Gastroesophageal sphincter (tissue), 4 donors: ENCODE results near the gene PALB2. TPM values are rescaled to one million over a fixed set of nuclear protein-coding genes. Genes with fewer than 3 reads are reported as not detected.

Experiments
- ATAC-seq: fragments of 150-250 bp; one replicate; pipeline ENCODE4 v1.9.1; 2016; ENCODE audit warnings: mild to moderate bottlenecking, moderate library complexity
- H3K27ac ChIP-seq, 4 donors: fragments of 200-600 bp; sonication (generic) in 3 of 4; 1 replicate in 3 of 4; 2 replicates in 1 of 4; pipeline ENCODE4 v1.5.1; 2016 to 2019
- H3K27me3 ChIP-seq: fragments of 200-600 bp; sonication (generic); one replicate; pipeline ENCODE4 v1.5.1; 2019
- H3K36me3 ChIP-seq, 2 donors: fragments of 200-600 bp; sonication (generic); one replicate each; pipeline ENCODE4 v1.5.1; 2019; ENCODE audit warnings: control low read depth in 1 of 2
- H3K4me1 ChIP-seq, 3 donors: fragments of 200-600 bp; sonication (generic); 1 replicate in 2 of 3; 2 replicates in 1 of 3; pipeline ENCODE4 v1.5.1; 2016 to 2019; ENCODE audit warnings: control low read depth in 2 of 3
- H3K4me3 ChIP-seq, 2 donors: fragments of 200-600 bp; sonication (generic); one replicate each; pipeline ENCODE4 v1.5.1; 2019; ENCODE audit warnings: mild to moderate bottlenecking in 1 of 2, moderate library complexity in 1 of 2
- H3K9me3 ChIP-seq, 3 donors: fragments of 200-600 bp; sonication (generic); one replicate each; pipeline ENCODE4 v1.5.1; 2017 to 2019; ENCODE audit warnings: control low read depth in 2 of 3
- CTCF ChIP-seq, 4 experiments: fragments of 200-600 bp in 2 of 4; fragments of 450-650 bp in 2 of 4; sonication (generic) in 1 of 4; IDR thresholded peaks; one replicate each; pipeline ENCODE4 v1.5.1; 2017 to 2019; ENCODE audit warnings: antibody characterized with exemption in 4 of 4, mild to moderate bottlenecking in 2 of 4, moderate library complexity in 2 of 4
- EP300 ChIP-seq: sonication (generic); formaldehyde crosslinking; IDR thresholded peaks from one replicate; pipeline ENCODE4 v1.6.1; 2017; ENCODE audit warnings: antibody characterized with exemption, mild to moderate bottlenecking
- POLR2A ChIP-seq, 2 donors: fragments of 450-650 bp; IDR thresholded peaks; one replicate each; pipeline ENCODE4 v1.6.1; 2017; ENCODE audit warnings: antibody characterized with exemption in 2 of 2, mild to moderate bottlenecking in 2 of 2, moderate library complexity in 1 of 2
- POLR2AphosphoS5 ChIP-seq: sonication (generic); formaldehyde crosslinking; IDR thresholded peaks from one replicate; pipeline ENCODE4 v1.6.1; 2017; ENCODE audit warnings: antibody characterized with exemption
- WGBS, 2 donors: methylation state at CpG; one replicate each; pipeline ENCODE4 v1.1.5; 2018; ENCODE audit warnings: low coverage in 1 of 2; 5-methylcytosine and 5-hydroxymethylcytosine counted together
- total RNA-seq, 4 donors: library from RNA; depleted of rRNA; stranded (reverse); fragments of >200 nt; gene quantifications; one replicate each; pipeline ENCODE4 v1.1.0, GENCODE V29; 2016

Gene PALB2
- total RNA-seq, 4 donors from 2014 or later = 8.5 to 11.1 (median 9.7) TPM

GRCh38 chr16:23609929-23610328 lies 31.2 kb downstream of the PALB2 start:
- Histone ChIP-seq H3K9me3 (no peaks in the 10 kb centered on the region), H3K27ac (no peak overlapping the region), H3K4me3 (no peak overlapping the region), H3K4me1 (no peaks in the 10 kb centered on the region), H3K36me3 (peaks cover 0 to 95% of the 10 kb centered on the region in 2 donors), H3K27me3 (no peaks in the 10 kb centered on the region)
- TF ChIP-seq CTCF (IDR thresholded peaks at IDR 0.05) (no peak), POLR2AphosphoS5 (no peak), EP300 (no peak), POLR2A (IDR thresholded peaks at IDR 0.05) (no peak)
- WGBS, 2 donors = 100% methylated on average over 1 of the region's 1 CpG
- no peak for ATAC-seq

- no peak for ATAC-seq
- WGBS, 2 donors = 59 to 65% methylated on average over 4 of the region's 4 CpGs
- H3K36me3 ChIP-seq = peaks cover 0 to 100% of the 10 kb centered on the region in 2 donors
Observed at GRCh38 chr16:23608194-23608593, 32.9 kb downstream of the PALB2 start.

GRCh38 chr16:23607726-23608125 lies 33.4 kb downstream of the PALB2 start:
- ATAC-seq = no peak
- H3K9me3 ChIP-seq = no peaks in the 10 kb centered on the region
- H3K27me3 ChIP-seq = no peaks in the 10 kb centered on the region
- H3K27ac ChIP-seq = no peak overlapping the region
- no peak overlapping the region for H3K4me3 ChIP-seq
- TF ChIP-seq POLR2A (IDR thresholded peaks at IDR 0.05) = no peak
- no peak for TF ChIP-seq CTCF (IDR thresholded peaks at IDR 0.05)
- TF ChIP-seq EP300 = no peak
- no peak for TF ChIP-seq POLR2AphosphoS5
- 63% methylated on average over 4 of the region's 6 CpGs; no CpG with 5 or more reads in 1 of the 2 donors for WGBS, 2 donors
- H3K4me1 ChIP-seq = no peaks in the 10 kb centered on the region
- peaks cover 0 to 100% of the 10 kb centered on the region in 2 donors for H3K36me3 ChIP-seq

More at GRCh38 chr16:23608194-23608593, 32.9 kb downstream of the PALB2 start:
- Histone ChIP-seq H3K27me3 (no peaks in the 10 kb centered on the region), H3K4me1 (no peaks in the 10 kb centered on the region), H3K9me3 (no peaks in the 10 kb centered on the region), H3K4me3 (no peak overlapping the region), H3K27ac (no peak overlapping the region)
- TF ChIP-seq POLR2A (IDR thresholded peaks at IDR 0.05) (no peak), POLR2AphosphoS5 (no peak), CTCF (IDR thresholded peaks at IDR 0.05) (no peak), EP300 (no peak)

- WGBS, 2 donors = 81% methylated on average over 8 to 10 of the region's 11 CpGs
- no peak for ATAC-seq
- no peaks in the 10 kb centered on the region for H3K27me3 ChIP-seq
Observed at GRCh38 chr16:23597003-23597756, 43.9 kb downstream of the PALB2 start.

More at GRCh38 chr16:23597003-23597756, 43.9 kb downstream of the PALB2 start:
- peaks cover 4 to 37% (median 14%) of the 10 kb centered on the region in 3 donors for H3K4me1 ChIP-seq
- H3K36me3 ChIP-seq = peaks cover 0 to 41% of the 10 kb centered on the region in 2 donors
- H3K27ac ChIP-seq = no peak overlapping the region
- H3K9me3 ChIP-seq = no peaks in the 10 kb centered on the region
- H3K4me3 ChIP-seq = no peak overlapping the region
- TF ChIP-seq POLR2A (IDR thresholded peaks at IDR 0.05) (no peak), EP300 (no peak), CTCF (IDR thresholded peaks at IDR 0.05) (no peak), POLR2AphosphoS5 (no peak)
